Fibroblast of gingiva (primary cell): ENCODE results near the gene ZNF615.
"Not testable (repeated sequence)": the region's sequence is repeated elsewhere in the genome, so short reads cannot be mapped to it uniquely, and the experiment has no call there.

ENCODE experiments used
- DNase-seq: peaks from one replicate; pipeline ENCODE4 v3.0.0-alpha.2; 2011; ENCODE audit warnings: low read depth

Gene ZNF615

GRCh38 chr19:52007806-52008557 is at the start of gene ZNF615:
Gene ZNF615, minus strand, starts transcription at chr19:52008211. Its CDS starts 4,500 bp downstream, at chr19:52003711.
- DNase-seq: peak; percentile 81

GRCh38 chr19:52056480-52056879 is 48.5 kb upstream of the ZNF615 start:
- DNase-seq: not testable (repeated sequence)

- DNase-seq: not testable (repeated sequence)
Measured at GRCh38 chr19:52051736-52052135, 43.7 kb upstream of the ZNF615 start.

- DNase-seq: peak; percentile 96
Measured at GRCh38 chr19:52048555-52049501, 40.8 kb upstream of the ZNF615 start, which contains the start of gene ZNF432. Gene ZNF432, minus strand, starts transcription at chr19:52048838. Its CDS starts 1,970 bp downstream, at chr19:52046868.

GRCh38 chr19:52039169-52039568 is 31.2 kb upstream of the ZNF615 start:
- DNase-seq: no peak

GRCh38 chr19:52034051-52034728 is 26.2 kb upstream of the ZNF615 start:
- peak; percentile 4 for DNase-seq

- DNase-seq: no peak
Measured at GRCh38 chr19:52028780-52029123, 20.7 kb upstream of the ZNF615 start.

- peak; percentile 86 for DNase-seq
Measured at GRCh38 chr19:52028027-52028779, 20.2 kb upstream of the ZNF615 start, which contains the start of gene ZNF614. Gene ZNF614, minus strand, starts transcription at chr19:52028379. Its CDS starts 2,634 bp downstream, at chr19:52025745.

- not testable (repeated sequence) for DNase-seq
Measured at GRCh38 chr19:52026255-52026990, 18.4 kb upstream of the ZNF615 start.

- not testable (repeated sequence) for DNase-seq
Measured at GRCh38 chr19:52024478-52024877, 16.5 kb upstream of the ZNF615 start.

- no peak for DNase-seq
Measured at GRCh38 chr19:52022193-52022592, 14.2 kb upstream of the ZNF615 start.

- no peak for DNase-seq
Measured at GRCh38 chr19:52020506-52020905, 12.5 kb upstream of the ZNF615 start.

- no peak for DNase-seq
Measured at GRCh38 chr19:52010674-52011073, 2.7 kb upstream of the ZNF615 start.

GRCh38 chr19:52007451-52007805 is 583 bp downstream of the ZNF615 start:
- DNase-seq: no peak

GRCh38 chr19:51994048-51994644 is 13.9 kb downstream of the ZNF615 start:
- no peak for DNase-seq

GRCh38 chr19:51993422-51993821 is 14.6 kb downstream of the ZNF615 start:
- no peak for DNase-seq

- peak; percentile 95 for DNase-seq
Measured at GRCh38 chr19:51986309-51987291, 21.4 kb downstream of the ZNF615 start, which contains the start of gene ZNF350. Gene ZNF350, minus strand, starts transcription at chr19:51986840. Its CDS starts 12,480 bp downstream, at chr19:51974360.

- DNase-seq: no peak
Measured at GRCh38 chr19:51983361-51983760, 24.6 kb downstream of the ZNF615 start.

- DNase-seq: not testable (repeated sequence)
Measured at GRCh38 chr19:51980926-51981325, 27.1 kb downstream of the ZNF615 start.
